ENCODE measurements around the gene HOXC10.

GRCh38 chr12:53994264-53995001 lies 9.5 kb downstream of the HOXC10 start:
- TF ChIP-seq POLR2AphosphoS5 (IDR thresholded peaks at IDR 0.05; ENCODE audit: low read depth, low read length), result no peak
- TF ChIP-seq REST (IDR thresholded peaks at IDR 0.05; ENCODE audit: insufficient read depth in 1 of 2, low read depth in 2 of 2, low read length in 1 of 2), result no peak
- TF ChIP-seq CTCF (IDR thresholded peaks at IDR 0.05), result no peak
- TF ChIP-seq SIN3A (IDR thresholded peaks at IDR 0.05; ENCODE audit: borderline replicate concordance, insufficient read depth, low read depth, low read length), result peak; percentile 25; the same call in 1 of the 2 replicates

Measured in Panc1 (cell line).